ENCODE data around the gene OGFRL1. TPM values are rescaled to one million over a fixed set of nuclear protein-coding genes. Genes with fewer than 3 reads are reported as not detected.

Gene OGFRL1
- total RNA-seq, 1 experiment from 2014 or later, result 8.0 TPM

- no peaks in the 10 kb centered on the region for H3K36me3 ChIP-seq (ENCODE audit: insufficient read depth, low read length, poor library complexity, severe bottlenecking)
- no peak for TF ChIP-seq CTCF (conservative IDR thresholded peaks at IDR 0.05; ENCODE audit: low read depth, low read length)
- no peak for TF ChIP-seq EZH2 (IDR thresholded peaks at IDR 0.05; ENCODE audit: borderline replicate concordance, low read depth, low read length, poor library complexity, severe bottlenecking)
- DNase-seq (ENCODE audit: low spot score), result no peak
- intact Hi-C loops (cut with micrococcal nuclease; ENCODE audit: unreplicated experiment), result no loop called here
- no peak overlapping the region for H3K27ac ChIP-seq (ENCODE audit: low read depth, low read length, poor library complexity, severe bottlenecking)
- ChIA-PET CTCF (no interaction called here), POLR2A (ENCODE audit: low non-redundant PET) (no interaction called here)
- peaks cover 27% of the 10 kb centered on the region for H3K4me1 ChIP-seq (ENCODE audit: insufficient read depth, low read length, poor library complexity, severe bottlenecking)
- H3K9me3 ChIP-seq (ENCODE audit: low read depth, low read length, poor library complexity, severe bottlenecking), result no peaks in the 10 kb centered on the region
- no peak overlapping the region for H3K4me3 ChIP-seq (ENCODE audit: low read depth, low read length, poor library complexity, severe bottlenecking)
- BruUV-seq (replicated peaks), result no TSS peak
- H3K27me3 ChIP-seq (replicated peaks; ENCODE audit: insufficient read depth, low read depth, low read length, poor library complexity), result no peaks in the 10 kb centered on the region
Measured at GRCh38 chr6:71254323-71254722, 34.3 kb upstream of the OGFRL1 start.

- POLR2A ChIA-PET (ENCODE audit: low non-redundant PET), result no interaction called here
- TF ChIP-seq EZH2 (IDR thresholded peaks at IDR 0.05; ENCODE audit: borderline replicate concordance, low read depth, low read length, poor library complexity, severe bottlenecking) (no peak), CTCF (conservative IDR thresholded peaks at IDR 0.05; ENCODE audit: low read depth, low read length) (no peak)
- CTCF ChIA-PET, result no interaction called here
- H3K27ac ChIP-seq (ENCODE audit: low read depth, low read length, poor library complexity, severe bottlenecking), result no peak overlapping the region
- intact Hi-C loops (cut with micrococcal nuclease; ENCODE audit: unreplicated experiment), result no loop called here
- no peak for DNase-seq (ENCODE audit: low spot score)
- H3K9me3 ChIP-seq (ENCODE audit: low read depth, low read length, poor library complexity, severe bottlenecking), result no peaks in the 10 kb centered on the region
- H3K4me3 ChIP-seq (ENCODE audit: low read depth, low read length, poor library complexity, severe bottlenecking), result no peak overlapping the region
- no peaks in the 10 kb centered on the region for H3K4me1 ChIP-seq (ENCODE audit: insufficient read depth, low read length, poor library complexity, severe bottlenecking)
- H3K27me3 ChIP-seq (replicated peaks; ENCODE audit: insufficient read depth, low read depth, low read length, poor library complexity), result no peaks in the 10 kb centered on the region
- no peaks in the 10 kb centered on the region for H3K36me3 ChIP-seq (ENCODE audit: insufficient read depth, low read length, poor library complexity, severe bottlenecking)
- BruUV-seq (replicated peaks), result no TSS peak
Measured at GRCh38 chr6:71258078-71258866, 30.3 kb upstream of the OGFRL1 start.

GRCh38 chr6:71259888-71260604, 28.6 kb upstream of the OGFRL1 start:
- Histone ChIP-seq H3K27ac (ENCODE audit: low read depth, low read length, poor library complexity, severe bottlenecking) (no peak overlapping the region), H3K27me3 (replicated peaks; ENCODE audit: insufficient read depth, low read depth, low read length, poor library complexity) (no peaks in the 10 kb centered on the region), H3K4me1 (ENCODE audit: insufficient read depth, low read length, poor library complexity, severe bottlenecking) (no peaks in the 10 kb centered on the region), H3K9me3 (ENCODE audit: low read depth, low read length, poor library complexity, severe bottlenecking) (no peaks in the 10 kb centered on the region), H3K4me3 (ENCODE audit: low read depth, low read length, poor library complexity, severe bottlenecking) (no peak overlapping the region), H3K36me3 (ENCODE audit: insufficient read depth, low read length, poor library complexity, severe bottlenecking) (no peaks in the 10 kb centered on the region)
- intact Hi-C loops (cut with micrococcal nuclease; ENCODE audit: unreplicated experiment), result no loop called here
- TF ChIP-seq EZH2 (IDR thresholded peaks at IDR 0.05; ENCODE audit: borderline replicate concordance, low read depth, low read length, poor library complexity, severe bottlenecking) (no peak), CTCF (conservative IDR thresholded peaks at IDR 0.05; ENCODE audit: low read depth, low read length) (no peak)
- DNase-seq (ENCODE audit: low spot score), result no peak
- POLR2A ChIA-PET (ENCODE audit: low non-redundant PET), result no interaction called here
- no TSS peak for BruUV-seq (replicated peaks)
- CTCF ChIA-PET, result no interaction called here

Measured in A673 (cell line).